Measurements from ENCODE around the gene MIA3. TPM values are rescaled to one million over a fixed set of nuclear protein-coding genes. Genes with fewer than 3 reads are reported as not detected.

The MIA3 gene
- total and polyA plus RNA-seq, 9 of the 15 experiments (the other 6 are each of a cell fraction or from before 2014, with no cell fraction given) = 21.6 to 89.4 (median 40.8) TPM

- TF ChIP-seq, protein P1, sequence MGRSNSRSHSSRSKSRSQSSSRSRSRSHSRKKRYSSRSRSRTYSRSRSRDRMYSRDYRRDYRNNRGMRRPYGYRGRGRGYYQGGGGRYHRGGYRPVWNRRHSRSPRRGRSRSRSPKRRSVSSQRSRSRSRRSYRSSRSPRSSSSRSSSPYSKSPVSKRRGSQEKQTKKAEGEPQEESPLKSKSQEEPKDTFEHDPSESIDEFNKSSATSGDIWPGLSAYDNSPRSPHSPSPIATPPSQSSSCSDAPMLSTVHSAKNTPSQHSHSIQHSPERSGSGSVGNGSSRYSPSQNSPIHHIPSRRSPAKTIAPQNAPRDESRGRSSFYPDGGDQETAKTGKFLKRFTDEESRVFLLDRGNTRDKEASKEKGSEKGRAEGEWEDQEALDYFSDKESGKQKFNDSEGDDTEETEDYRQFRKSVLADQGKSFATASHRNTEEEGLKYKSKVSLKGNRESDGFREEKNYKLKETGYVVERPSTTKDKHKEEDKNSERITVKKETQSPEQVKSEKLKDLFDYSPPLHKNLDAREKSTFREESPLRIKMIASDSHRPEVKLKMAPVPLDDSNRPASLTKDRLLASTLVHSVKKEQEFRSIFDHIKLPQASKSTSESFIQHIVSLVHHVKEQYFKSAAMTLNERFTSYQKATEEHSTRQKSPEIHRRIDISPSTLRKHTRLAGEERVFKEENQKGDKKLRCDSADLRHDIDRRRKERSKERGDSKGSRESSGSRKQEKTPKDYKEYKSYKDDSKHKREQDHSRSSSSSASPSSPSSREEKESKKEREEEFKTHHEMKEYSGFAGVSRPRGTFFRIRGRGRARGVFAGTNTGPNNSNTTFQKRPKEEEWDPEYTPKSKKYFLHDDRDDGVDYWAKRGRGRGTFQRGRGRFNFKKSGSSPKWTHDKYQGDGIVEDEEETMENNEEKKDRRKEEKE (IDR thresholded peaks at IDR 0.05; ENCODE audit: borderline replicate concordance in 1 of 2, control insufficient read depth in 1 of 2, low read depth in 2 of 2, low read length in 1 of 2) = peak in 1 of 2 experiments; percentile 88; a peak in 2 of 4 replicates
- TF ChIP-seq USF1 (CRISPR knock-in tag; IDR thresholded peaks at IDR 0.05) (no peak), HOXB6 (CRISPR knock-in tag; IDR thresholded peaks at IDR 0.05; ENCODE audit: borderline replicate concordance) (no peak), TCF3 (CRISPR knock-in tag; IDR thresholded peaks at IDR 0.05) (0 out of 2 replicates have a peak, but pooled peaks have one; percentile 4), CAMTA2 (CRISPR knock-in tag; conservative IDR thresholded peaks at IDR 0.05) (no peak), FOXA3 (CRISPR knock-in tag; conservative IDR thresholded peaks at IDR 0.05 in 1 of 2, IDR thresholded peaks at IDR 0.05 in 1 of 2) (no peak), DACH1 (IDR thresholded peaks at IDR 0.05; ENCODE audit: partially characterized antibody) (peak; percentile 68), TAF7 (tag; IDR thresholded peaks at IDR 0.05) (peak; percentile 91), SNIP1 (IDR thresholded peaks at IDR 0.05; ENCODE audit: low read depth) (no peak), ZNF57 (CRISPR knock-in tag; IDR thresholded peaks at IDR 0.05) (no peak), ZNF124 (CRISPR knock-in tag; IDR thresholded peaks at IDR 0.05) (no peak), RHOXF2B (CRISPR knock-in tag; conservative IDR thresholded peaks at IDR 0.05) (no peak), MXI1 (IDR thresholded peaks at IDR 0.05; ENCODE audit: low read depth, low read length) (peak; percentile 75; the same call in 1 of the 2 replicates)
- TF ChIP-seq, protein P2, sequence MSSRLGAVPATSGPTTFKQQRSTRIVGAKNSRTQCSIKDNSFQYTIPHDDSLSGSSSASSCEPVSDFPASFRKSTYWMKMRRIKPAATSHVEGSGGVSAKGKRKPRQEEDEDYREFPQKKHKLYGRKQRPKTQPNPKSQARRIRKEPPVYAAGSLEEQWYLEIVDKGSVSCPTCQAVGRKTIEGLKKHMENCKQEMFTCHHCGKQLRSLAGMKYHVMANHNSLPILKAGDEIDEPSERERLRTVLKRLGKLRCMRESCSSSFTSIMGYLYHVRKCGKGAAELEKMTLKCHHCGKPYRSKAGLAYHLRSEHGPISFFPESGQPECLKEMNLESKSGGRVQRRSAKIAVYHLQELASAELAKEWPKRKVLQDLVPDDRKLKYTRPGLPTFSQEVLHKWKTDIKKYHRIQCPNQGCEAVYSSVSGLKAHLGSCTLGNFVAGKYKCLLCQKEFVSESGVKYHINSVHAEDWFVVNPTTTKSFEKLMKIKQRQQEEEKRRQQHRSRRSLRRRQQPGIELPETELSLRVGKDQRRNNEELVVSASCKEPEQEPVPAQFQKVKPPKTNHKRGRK (tag; IDR thresholded peaks at IDR 0.05) = no peak
- TF ChIP-seq, protein P3, sequence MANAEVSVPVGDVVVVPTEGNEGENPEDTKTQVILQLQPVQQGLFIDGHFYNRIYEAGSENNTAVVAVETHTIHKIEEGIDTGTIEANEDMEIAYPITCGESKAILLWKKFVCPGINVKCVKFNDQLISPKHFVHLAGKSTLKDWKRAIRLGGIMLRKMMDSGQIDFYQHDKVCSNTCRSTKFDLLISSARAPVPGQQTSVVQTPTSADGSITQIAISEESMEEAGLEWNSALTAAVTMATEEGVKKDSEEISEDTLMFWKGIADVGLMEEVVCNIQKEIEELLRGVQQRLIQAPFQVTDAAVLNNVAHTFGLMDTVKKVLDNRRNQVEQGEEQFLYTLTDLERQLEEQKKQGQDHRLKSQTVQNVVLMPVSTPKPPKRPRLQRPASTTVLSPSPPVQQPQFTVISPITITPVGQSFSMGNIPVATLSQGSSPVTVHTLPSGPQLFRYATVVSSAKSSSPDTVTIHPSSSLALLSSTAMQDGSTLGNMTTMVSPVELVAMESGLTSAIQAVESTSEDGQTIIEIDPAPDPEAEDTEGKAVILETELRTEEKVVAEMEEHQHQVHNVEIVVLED (CRISPR knock-in tag; IDR thresholded peaks at IDR 0.05) = peak; percentile 33; the same call in 1 of the 2 replicates
- TF ChIP-seq, protein P4, sequence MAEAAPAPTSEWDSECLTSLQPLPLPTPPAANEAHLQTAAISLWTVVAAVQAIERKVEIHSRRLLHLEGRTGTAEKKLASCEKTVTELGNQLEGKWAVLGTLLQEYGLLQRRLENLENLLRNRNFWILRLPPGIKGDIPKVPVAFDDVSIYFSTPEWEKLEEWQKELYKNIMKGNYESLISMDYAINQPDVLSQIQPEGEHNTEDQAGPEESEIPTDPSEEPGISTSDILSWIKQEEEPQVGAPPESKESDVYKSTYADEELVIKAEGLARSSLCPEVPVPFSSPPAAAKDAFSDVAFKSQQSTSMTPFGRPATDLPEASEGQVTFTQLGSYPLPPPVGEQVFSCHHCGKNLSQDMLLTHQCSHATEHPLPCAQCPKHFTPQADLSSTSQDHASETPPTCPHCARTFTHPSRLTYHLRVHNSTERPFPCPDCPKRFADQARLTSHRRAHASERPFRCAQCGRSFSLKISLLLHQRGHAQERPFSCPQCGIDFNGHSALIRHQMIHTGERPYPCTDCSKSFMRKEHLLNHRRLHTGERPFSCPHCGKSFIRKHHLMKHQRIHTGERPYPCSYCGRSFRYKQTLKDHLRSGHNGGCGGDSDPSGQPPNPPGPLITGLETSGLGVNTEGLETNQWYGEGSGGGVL (CRISPR knock-in tag; IDR thresholded peaks at IDR 0.05) = no peak
- TF ChIP-seq, protein P5, sequence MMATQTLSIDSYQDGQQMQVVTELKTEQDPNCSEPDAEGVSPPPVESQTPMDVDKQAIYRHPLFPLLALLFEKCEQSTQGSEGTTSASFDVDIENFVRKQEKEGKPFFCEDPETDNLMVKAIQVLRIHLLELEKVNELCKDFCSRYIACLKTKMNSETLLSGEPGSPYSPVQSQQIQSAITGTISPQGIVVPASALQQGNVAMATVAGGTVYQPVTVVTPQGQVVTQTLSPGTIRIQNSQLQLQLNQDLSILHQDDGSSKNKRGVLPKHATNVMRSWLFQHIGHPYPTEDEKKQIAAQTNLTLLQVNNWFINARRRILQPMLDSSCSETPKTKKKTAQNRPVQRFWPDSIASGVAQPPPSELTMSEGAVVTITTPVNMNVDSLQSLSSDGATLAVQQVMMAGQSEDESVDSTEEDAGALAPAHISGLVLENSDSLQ (IDR thresholded peaks at IDR 0.05) = peak; percentile 17; the same call in 1 of the 2 replicates
These were observed 26.2 kb downstream of the MIA3 start (continued) for GRCh38 chr1:222643938-222644635.
